ENCODE measurements around the gene BRWD1. TPM values are rescaled to one million over a fixed set of nuclear protein-coding genes. Genes with fewer than 3 reads are reported as not detected.

BRWD1 gene
- total and polyA plus RNA-seq, 3 donors from 2014 or later = 32.8 to 123 (median 102) TPM

DNA sequence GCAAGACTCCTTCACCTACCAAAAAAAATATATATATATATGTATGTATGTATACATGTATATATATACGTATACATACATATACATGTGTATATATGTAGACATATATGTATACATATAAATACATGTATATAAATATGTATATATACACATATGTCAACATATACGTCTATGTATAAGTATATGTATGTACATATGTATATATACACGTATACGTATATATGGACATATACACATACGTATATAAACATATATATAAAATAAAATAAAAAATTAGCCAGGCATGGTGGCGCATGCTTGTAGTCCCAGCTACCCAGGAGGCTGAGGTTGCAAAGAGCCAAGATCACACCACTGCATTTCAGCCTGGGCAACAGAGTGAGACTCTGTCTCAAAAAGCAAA is 31.6 kb downstream of the BRWD1 start:
- Histone ChIP-seq H3K36me3 (ENCODE audit: low read depth, missing control alignments) (no peaks in the 10 kb centered on the region), H3K27me3 (no peaks in the 10 kb centered on the region), H3K4me3 (no peak overlapping the region), H3K4me1 (no peaks in the 10 kb centered on the region), H3K9me3 (no peaks in the 10 kb centered on the region), H3K27ac (no peak overlapping the region)
- intact Hi-C loops (cut with DNase I; ENCODE audit: low total_unique reads) = no loop called here
- TF ChIP-seq, protein P1, sequence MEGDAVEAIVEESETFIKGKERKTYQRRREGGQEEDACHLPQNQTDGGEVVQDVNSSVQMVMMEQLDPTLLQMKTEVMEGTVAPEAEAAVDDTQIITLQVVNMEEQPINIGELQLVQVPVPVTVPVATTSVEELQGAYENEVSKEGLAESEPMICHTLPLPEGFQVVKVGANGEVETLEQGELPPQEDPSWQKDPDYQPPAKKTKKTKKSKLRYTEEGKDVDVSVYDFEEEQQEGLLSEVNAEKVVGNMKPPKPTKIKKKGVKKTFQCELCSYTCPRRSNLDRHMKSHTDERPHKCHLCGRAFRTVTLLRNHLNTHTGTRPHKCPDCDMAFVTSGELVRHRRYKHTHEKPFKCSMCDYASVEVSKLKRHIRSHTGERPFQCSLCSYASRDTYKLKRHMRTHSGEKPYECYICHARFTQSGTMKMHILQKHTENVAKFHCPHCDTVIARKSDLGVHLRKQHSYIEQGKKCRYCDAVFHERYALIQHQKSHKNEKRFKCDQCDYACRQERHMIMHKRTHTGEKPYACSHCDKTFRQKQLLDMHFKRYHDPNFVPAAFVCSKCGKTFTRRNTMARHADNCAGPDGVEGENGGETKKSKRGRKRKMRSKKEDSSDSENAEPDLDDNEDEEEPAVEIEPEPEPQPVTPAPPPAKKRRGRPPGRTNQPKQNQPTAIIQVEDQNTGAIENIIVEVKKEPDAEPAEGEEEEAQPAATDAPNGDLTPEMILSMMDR (IDR thresholded peaks at IDR 0.05) = no peak
- TF ChIP-seq POLR2A (IDR thresholded peaks at IDR 0.05) = no peak
- DNase-seq = no peak
- 88 to 95% methylated on average over 6 of the region's 6 CpGs for WGBS, 2 donors

- intact Hi-C loops (cut with DNase I; ENCODE audit: low total_unique reads) = no loop called here
- no peaks in the 10 kb centered on the region for H3K9me3 ChIP-seq
- no peak for DNase-seq
- no peak for TF ChIP-seq POLR2A (IDR thresholded peaks at IDR 0.05)
- TF ChIP-seq, protein P1 (IDR thresholded peaks at IDR 0.05) = no peak
- H3K36me3 ChIP-seq (ENCODE audit: low read depth, missing control alignments) = no peaks in the 10 kb centered on the region
- H3K27me3 ChIP-seq = no peaks in the 10 kb centered on the region
- no peaks in the 10 kb centered on the region for H3K4me1 ChIP-seq
- WGBS, 2 donors = 92 to 93% methylated on average over 8 of the region's 8 CpGs
- no peak overlapping the region for H3K4me3 ChIP-seq
- no peak overlapping the region for H3K27ac ChIP-seq
Observed at GRCh38 chr21:39281207-39281606, 32.2 kb downstream of the BRWD1 start.

GRCh38 chr21:39269620-39270019 is 43.8 kb downstream of the BRWD1 start:
- no peaks in the 10 kb centered on the region for H3K9me3 ChIP-seq
- H3K4me3 ChIP-seq = no peak overlapping the region
- no peaks in the 10 kb centered on the region for H3K36me3 ChIP-seq (ENCODE audit: low read depth, missing control alignments)
- TF ChIP-seq, protein P1 (IDR thresholded peaks at IDR 0.05) = no peak
- no peak for TF ChIP-seq POLR2A (IDR thresholded peaks at IDR 0.05)
- no peaks in the 10 kb centered on the region for H3K4me1 ChIP-seq
- H3K27me3 ChIP-seq = no peaks in the 10 kb centered on the region
- 89 to 92% methylated on average over 2 of the region's 2 CpGs for WGBS, 2 donors
- H3K27ac ChIP-seq = no peak overlapping the region
- intact Hi-C loops (cut with DNase I; ENCODE audit: low total_unique reads) = no loop called here
- DNase-seq = no peak

- Histone ChIP-seq H3K36me3 (ENCODE audit: low read depth, missing control alignments) (no peaks in the 10 kb centered on the region), H3K27ac (no peak overlapping the region), H3K9me3 (no peaks in the 10 kb centered on the region), H3K4me3 (no peak overlapping the region), H3K4me1 (no peaks in the 10 kb centered on the region), H3K27me3 (no peaks in the 10 kb centered on the region)
- TF ChIP-seq POLR2A (IDR thresholded peaks at IDR 0.05) = no peak
- TF ChIP-seq, protein P1 (IDR thresholded peaks at IDR 0.05) = no peak
- intact Hi-C loops (cut with DNase I; ENCODE audit: low total_unique reads) = no loop called here
- 41 to 43% methylated on average over 2 of the region's 2 CpGs for WGBS, 2 donors
- no peak for DNase-seq
Observed at GRCh38 chr21:39265603-39266002, 47.8 kb downstream of the BRWD1 start.

DNA sequence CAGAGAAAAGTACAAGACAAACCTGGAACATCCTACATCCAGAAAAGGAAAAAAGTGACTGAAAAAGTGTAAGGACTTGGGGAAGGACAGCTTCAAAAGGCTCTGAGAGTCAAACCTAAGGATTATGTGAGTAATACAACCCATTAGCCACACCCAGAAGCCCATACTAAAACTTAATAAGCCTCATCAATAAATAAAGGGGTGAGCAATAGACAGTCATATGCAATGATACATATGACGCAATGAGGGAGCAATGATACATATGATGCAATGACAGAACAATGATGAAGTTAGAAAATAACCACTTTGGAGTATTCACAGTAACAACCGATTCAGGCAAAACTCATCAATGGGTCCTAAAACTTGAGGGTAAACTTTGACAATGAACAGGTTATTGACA is 50.1 kb downstream of the BRWD1 start:
- intact Hi-C loops (cut with DNase I; ENCODE audit: low total_unique reads) = no loop called here
- no peaks in the 10 kb centered on the region for H3K4me1 ChIP-seq
- no peak for DNase-seq

More for the DNA sequence above, 50.1 kb downstream of the BRWD1 start:
- H3K4me3 ChIP-seq = no peak overlapping the region
- 82 to 97% methylated on average over 2 of the region's 2 CpGs for WGBS, 2 donors
- no peaks in the 10 kb centered on the region for H3K36me3 ChIP-seq (ENCODE audit: low read depth, missing control alignments)
- TF ChIP-seq, protein P1 (IDR thresholded peaks at IDR 0.05) = no peak
- TF ChIP-seq POLR2A (IDR thresholded peaks at IDR 0.05) = no peak
- no peaks in the 10 kb centered on the region for H3K9me3 ChIP-seq
- H3K27ac ChIP-seq = no peak overlapping the region
- H3K27me3 ChIP-seq = no peaks in the 10 kb centered on the region
